ENCODE data around the gene BRWD1. TPM values are rescaled to one million over a fixed set of nuclear protein-coding genes. Genes with fewer than 3 reads are reported as not detected.

The BRWD1 gene
- total and polyA plus RNA-seq, 2 of the 13 experiments (the other 11 are each of a cell fraction or from before 2014, with no cell fraction given), result 13.9 to 28.0 TPM

- TF ChIP-seq ZNF597 (CRISPR knock-in tag; IDR thresholded peaks at IDR 0.05), result no peak
- TF ChIP-seq STAG1 (CRISPR knock-in tag; IDR thresholded peaks at IDR 0.05), result peak; percentile 22
- CTCF ChIA-PET (ENCODE audit: low intra/inter-chr PET ratio, low total read pairs), result no interaction called here
- FAIRE-seq, result no peak
- BruUV-seq (replicated peaks), result no TSS peak
- Histone ChIP-seq H3K27me3 (ENCODE audit: control insufficient read depth in 1 of 2, insufficient read depth in 2 of 2, low read length in 2 of 2) (no peaks in the 10 kb centered on the region), H4K20me1 (ENCODE audit: insufficient read depth, low read length) (peaks cover 4% of the 10 kb centered on the region; the same call in 1 of the 2 replicates), H3K79me2 (ENCODE audit: insufficient read depth, low read length) (peaks cover 12% of the 10 kb centered on the region), H3K27ac (ENCODE audit: extremely low read length, insufficient read depth, low read length) (no peak overlapping the region), H3K9ac (ENCODE audit: insufficient read depth, low read depth, low read length) (no peak overlapping the region), H3K36me3 (replicated peaks in 1 of 2; ENCODE audit: control insufficient read depth in 1 of 2, insufficient read depth in 2 of 2, low read length in 2 of 2) (peaks cover 13 to 70% of the 10 kb centered on the region in 2 experiments), H3K9me3 (ENCODE audit: low read length) (no peaks in the 10 kb centered on the region), H3K4me1 (ENCODE audit: insufficient read depth, low read length) (peaks cover 4% of the 10 kb centered on the region), H3K4me3 (replicated peaks in 1 of 3; ENCODE audit: insufficient read depth in 1 of 3, low read depth in 2 of 3, low read length in 3 of 3) (no peak overlapping the region), H3K4me2 (ENCODE audit: low read depth, low read length) (no peak overlapping the region), H2AFZ (ENCODE audit: low read length) (no peak overlapping the region)
- 97% methylated on average over 4 of the region's 4 CpGs for WGBS (ENCODE audit: low lambda C conversion rate)
- no peak for DNase-seq (ENCODE audit: low spot score)
- POLR2A ChIA-PET, result no interaction called here
- intact Hi-C loops (cut with micrococcal nuclease; ENCODE audit: unreplicated experiment) (no loop called here), in situ Hi-C loops (cut with HindIII; ENCODE audit: extremely low pct_ligation_motif_present, low pct_unique_long_range_greater_than_20kb) (no loop called here)
- ATAC-seq, result no peak
These were observed 138.3 kb downstream of the BRWD1 start for GRCh38 chr21:39175154-39175553.

GRCh38 chr21:39173716-39174680 is 139.4 kb downstream of the BRWD1 start:
- H4K20me1 ChIP-seq (ENCODE audit: insufficient read depth, low read length), result 0 out of 2 replicates have a peak, but pooled peaks cover 4% of the 10 kb centered on the region
- no peak overlapping the region for H3K27ac ChIP-seq (ENCODE audit: extremely low read length, insufficient read depth, low read length)
- H2AFZ ChIP-seq (ENCODE audit: low read length), result no peak overlapping the region
- WGBS (ENCODE audit: low lambda C conversion rate), result 97% methylated on average over 3 of the region's 3 CpGs
- FAIRE-seq, result no peak
- no peak overlapping the region for H3K9ac ChIP-seq (ENCODE audit: insufficient read depth, low read depth, low read length)
- H3K4me3 ChIP-seq (replicated peaks in 1 of 3; ENCODE audit: insufficient read depth in 1 of 3, low read depth in 2 of 3, low read length in 3 of 3), result no peak overlapping the region
- ATAC-seq, result no peak
- DNase-seq (ENCODE audit: low spot score), result no peak
- ChIA-PET CTCF (ENCODE audit: low intra/inter-chr PET ratio, low total read pairs) (no interaction called here), POLR2A (interaction anchor here (0.8 to 1.9 kb wide), 2 partner anchors 9 to 10 kb away, joined by 3 to 5 read pairs; partner anchors contain the start of gene PSMG1)
- H3K4me1 ChIP-seq (ENCODE audit: insufficient read depth, low read length), result no peaks in the 10 kb centered on the region
- no peaks in the 10 kb centered on the region for H3K27me3 ChIP-seq (ENCODE audit: control insufficient read depth in 1 of 2, insufficient read depth in 2 of 2, low read length in 2 of 2)
- no peaks in the 10 kb centered on the region for H3K9me3 ChIP-seq (ENCODE audit: low read length)
- peaks cover 15 to 60% of the 10 kb centered on the region in 2 experiments for H3K36me3 ChIP-seq (replicated peaks in 1 of 2; ENCODE audit: control insufficient read depth in 1 of 2, insufficient read depth in 2 of 2, low read length in 2 of 2)
- intact Hi-C loops (cut with micrococcal nuclease; ENCODE audit: unreplicated experiment), result no loop called here
- no TSS peak for BruUV-seq (replicated peaks)
- H3K79me2 ChIP-seq (ENCODE audit: insufficient read depth, low read length), result peaks cover 7% of the 10 kb centered on the region
- in situ Hi-C loops (cut with HindIII; ENCODE audit: extremely low pct_ligation_motif_present, low pct_unique_long_range_greater_than_20kb), result no loop called here
- H3K4me2 ChIP-seq (ENCODE audit: low read depth, low read length), result no peak overlapping the region
- TF ChIP-seq ZNF382 (CRISPR knock-in tag; IDR thresholded peaks at IDR 0.05; ENCODE audit: borderline replicate concordance) (no peak), CBX1 (IDR thresholded peaks at IDR 0.05; ENCODE audit: low read depth) (no peak), ATRX (CRISPR knock-in tag; IDR thresholded peaks at IDR 0.05; ENCODE audit: borderline replicate concordance) (no peak), FOXC1 (CRISPR knock-in tag; IDR thresholded peaks at IDR 0.05; ENCODE audit: borderline replicate concordance) (no peak), KMT2B (CRISPR knock-in tag; IDR thresholded peaks at IDR 0.05) (no peak), NBN (conservative IDR thresholded peaks at IDR 0.05) (no peak), ZMYM3 (CRISPR knock-in tag; IDR thresholded peaks at IDR 0.05) (no peak), BCL3 (CRISPR knock-in tag; IDR thresholded peaks at IDR 0.05) (no peak), TAF1 (CRISPR knock-in tag; IDR thresholded peaks at IDR 0.05) (no peak)
